WI38 (cell line): ENCODE measurements around the gene VWDE.

Experiments used
- H3K4me3 ChIP-seq: 2 replicates; pipeline ENCODE4 v1.5.1; 2011; ENCODE audit warnings: low read depth, mild to moderate bottlenecking, control low read depth, low read length
- TF ChIP-seq, protein P1 (sequence below): IDR thresholded peaks from 2 replicates; pipeline ENCODE4 v1.5.1; 2012; ENCODE audit warnings: low read depth, mild to moderate bottlenecking, control low read depth, low read length

VWDE gene

DNA sequence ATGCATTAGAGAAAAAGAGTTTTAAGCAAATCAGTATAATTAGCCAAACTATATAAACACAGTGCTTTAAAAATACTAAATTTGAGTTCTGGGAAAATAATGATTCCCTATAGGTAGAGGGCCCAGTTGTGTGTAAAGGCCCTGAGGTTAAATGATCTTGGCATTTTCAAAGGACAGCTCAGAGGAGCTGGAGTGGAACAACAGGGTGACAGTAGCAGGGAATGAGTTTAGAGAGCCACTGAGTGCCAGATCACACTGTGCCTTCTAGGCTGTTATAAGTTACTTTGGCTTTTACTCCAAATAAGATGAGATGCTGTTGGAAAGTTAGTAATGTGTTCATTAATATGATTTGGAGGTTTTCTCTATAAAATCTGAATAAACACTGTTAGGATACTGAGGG, 34.6 kb downstream of the VWDE start:
- TF ChIP-seq, protein P1, sequence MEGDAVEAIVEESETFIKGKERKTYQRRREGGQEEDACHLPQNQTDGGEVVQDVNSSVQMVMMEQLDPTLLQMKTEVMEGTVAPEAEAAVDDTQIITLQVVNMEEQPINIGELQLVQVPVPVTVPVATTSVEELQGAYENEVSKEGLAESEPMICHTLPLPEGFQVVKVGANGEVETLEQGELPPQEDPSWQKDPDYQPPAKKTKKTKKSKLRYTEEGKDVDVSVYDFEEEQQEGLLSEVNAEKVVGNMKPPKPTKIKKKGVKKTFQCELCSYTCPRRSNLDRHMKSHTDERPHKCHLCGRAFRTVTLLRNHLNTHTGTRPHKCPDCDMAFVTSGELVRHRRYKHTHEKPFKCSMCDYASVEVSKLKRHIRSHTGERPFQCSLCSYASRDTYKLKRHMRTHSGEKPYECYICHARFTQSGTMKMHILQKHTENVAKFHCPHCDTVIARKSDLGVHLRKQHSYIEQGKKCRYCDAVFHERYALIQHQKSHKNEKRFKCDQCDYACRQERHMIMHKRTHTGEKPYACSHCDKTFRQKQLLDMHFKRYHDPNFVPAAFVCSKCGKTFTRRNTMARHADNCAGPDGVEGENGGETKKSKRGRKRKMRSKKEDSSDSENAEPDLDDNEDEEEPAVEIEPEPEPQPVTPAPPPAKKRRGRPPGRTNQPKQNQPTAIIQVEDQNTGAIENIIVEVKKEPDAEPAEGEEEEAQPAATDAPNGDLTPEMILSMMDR, result no peak
- H3K4me3 ChIP-seq, result no peak overlapping the region

DNA sequence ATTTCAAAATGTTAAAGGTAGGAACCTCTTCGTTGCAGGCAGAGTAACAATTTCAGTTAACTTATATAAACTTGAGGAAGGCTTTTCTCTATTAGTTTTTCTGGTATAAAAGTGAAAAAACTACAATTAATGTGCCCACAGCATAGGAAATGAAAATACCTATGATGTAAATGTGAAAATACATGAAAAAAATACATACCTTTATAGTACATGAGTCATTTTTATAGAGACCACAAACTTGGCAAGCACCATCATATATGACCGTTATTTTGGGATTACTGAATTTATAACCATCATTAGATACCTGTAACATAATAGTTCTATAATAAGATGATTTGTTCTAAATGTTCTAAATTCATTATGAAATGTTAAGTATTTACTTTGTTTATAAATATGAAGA, 42.7 kb downstream of the VWDE start:
- TF ChIP-seq, protein P1, result no peak
- H3K4me3 ChIP-seq, result no peak overlapping the region

DNA sequence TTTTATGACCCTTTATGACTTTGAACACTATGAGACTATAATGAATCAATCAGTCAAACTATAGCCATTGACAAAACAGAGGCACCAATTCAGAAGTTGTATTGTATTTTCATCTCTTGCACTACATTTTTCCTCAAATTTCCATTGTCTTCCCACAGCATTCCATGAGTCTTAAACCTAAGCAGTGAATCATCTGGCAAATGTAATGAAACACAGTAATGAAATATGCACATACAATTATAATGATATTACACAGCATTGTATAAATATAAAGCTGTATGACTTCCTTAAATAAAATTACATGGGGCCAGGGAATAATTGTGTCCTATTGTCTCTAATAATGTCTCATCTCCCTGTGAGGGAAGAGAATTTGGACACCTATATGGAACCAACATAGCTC, 45.0 kb downstream of the VWDE start:
- TF ChIP-seq, protein P1, result no peak
- H3K4me3 ChIP-seq, result no peak overlapping the region

DNA sequence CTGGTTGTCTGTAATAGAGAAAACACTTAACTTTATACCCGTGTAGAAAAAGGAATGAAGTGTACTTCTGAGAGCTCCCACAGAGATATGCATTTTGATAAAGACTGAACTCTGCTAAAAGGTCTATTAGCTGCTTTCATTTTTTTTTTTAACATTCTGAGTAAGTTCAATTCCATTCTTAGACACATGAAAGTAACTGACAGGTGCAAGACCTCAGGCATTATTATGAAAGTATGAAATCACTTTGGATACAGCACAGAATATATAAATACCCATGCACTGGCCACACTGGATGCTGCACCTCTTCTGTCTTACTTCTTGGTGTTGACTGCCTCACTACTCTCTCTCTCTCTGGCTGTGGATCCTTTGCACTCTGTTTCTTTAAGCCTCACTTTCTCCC, 46.2 kb downstream of the VWDE start:
- H3K4me3 ChIP-seq, result no peak overlapping the region
- TF ChIP-seq, protein P1, result no peak

DNA sequence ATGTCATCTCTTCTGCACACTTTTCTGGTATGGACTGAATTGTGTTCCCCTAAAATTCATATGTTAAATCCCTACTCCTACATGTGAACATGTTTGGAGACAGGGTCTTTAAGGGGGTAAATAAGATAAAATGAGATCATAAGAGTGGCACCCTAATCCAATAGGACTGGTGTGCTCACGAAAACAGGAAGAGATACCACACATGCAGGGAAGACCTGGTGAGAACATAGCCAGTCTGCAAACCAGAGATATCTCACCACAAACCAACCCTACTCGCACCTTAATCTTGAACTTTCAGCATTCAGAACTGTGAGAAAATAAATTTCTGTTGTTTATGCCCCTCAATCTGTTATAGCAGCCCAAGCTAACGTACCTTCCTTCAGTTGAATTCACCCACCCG, 51.8 kb downstream of the VWDE start:
- H3K4me3 ChIP-seq, result no peak overlapping the region
- TF ChIP-seq, protein P1, result no peak

DNA sequence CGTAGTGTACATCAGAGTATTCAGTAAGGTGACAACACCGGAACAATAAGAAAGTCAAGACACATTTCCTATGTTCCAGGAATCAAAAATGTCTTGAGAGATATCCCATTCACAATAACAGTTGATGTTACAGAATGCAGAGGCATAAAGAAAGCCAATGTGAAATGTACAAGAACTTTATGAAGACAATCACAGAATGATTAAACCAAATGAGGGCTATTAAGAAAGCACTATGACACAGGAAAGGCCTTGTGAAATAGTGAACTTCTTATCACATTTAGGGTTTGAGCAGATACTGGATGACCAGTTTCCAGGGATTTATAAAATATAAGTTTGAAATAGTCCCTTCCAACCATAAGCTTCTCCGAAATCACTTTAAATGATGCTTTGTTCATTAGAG, 52.7 kb downstream of the VWDE start:
- no peak overlapping the region for H3K4me3 ChIP-seq
- TF ChIP-seq, protein P1, result no peak

DNA sequence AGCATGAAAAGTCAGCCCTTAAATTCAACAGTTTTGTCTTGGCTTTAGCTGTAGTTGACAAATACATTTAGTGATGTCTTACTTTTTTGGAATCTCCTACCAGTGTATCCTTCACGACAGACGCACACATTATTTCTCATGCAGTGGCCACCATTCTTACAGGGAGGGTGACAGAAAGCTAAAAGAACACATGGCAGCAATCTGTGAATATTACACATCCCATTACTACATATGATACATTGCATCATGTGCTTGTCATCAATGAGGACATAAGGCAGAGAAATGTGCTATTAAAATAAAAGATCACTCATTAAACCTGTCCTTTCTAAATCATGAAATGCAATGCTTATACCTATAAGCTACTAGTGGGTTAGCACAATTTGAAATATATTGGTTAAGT, 66.6 kb downstream of the VWDE start:
- TF ChIP-seq, protein P1, result no peak
- no peak overlapping the region for H3K4me3 ChIP-seq
